ENCODE data around the gene ESYT1. TPM values are rescaled to one million over a fixed set of nuclear protein-coding genes. Genes with fewer than 3 reads are reported as not detected.
A peak's percentile ranks its signal among the peaks of the same experiment; 100 is the strongest.

ESYT1 gene
- polyA plus RNA-seq, 4 donors, result 2.7 to 51.8 (median 23.7) TPM

- peaks cover 0 to 41% (median 2%) of the 10 kb centered on the region in 3 donors for H3K4me1 ChIP-seq (ENCODE audit: control insufficient read depth in 3 of 3, insufficient read depth in 2 of 3, low read depth in 1 of 3, low read length in 2 of 3)
- peak overlapping the region; percentile 40 to 92 (median 73) for H3K4me3 ChIP-seq (ENCODE audit: low read depth in 1 of 3, low read length in 3 of 3)
- peak overlapping the region; percentile 95 to 100 (median 98) for H3K27ac ChIP-seq (ENCODE audit: low read depth in 1 of 3, low read length in 2 of 3)
- DNase-seq (peak; percentile 97 to 99), FAIRE-seq (no peak)
- H3K9me3 ChIP-seq (ENCODE audit: control insufficient read depth in 2 of 2, insufficient read depth in 1 of 2, low read depth in 1 of 2, low read length in 1 of 2), result no peaks in the 10 kb centered on the region
- 11 to 43% (median 37%) methylated on average over 5 to 6 of the region's 6 CpGs for WGBS, 3 donors
- H3K36me3 ChIP-seq (ENCODE audit: control insufficient read depth in 3 of 3, insufficient read depth in 2 of 3, low read depth in 1 of 3, low read length in 3 of 3), result peaks cover 0 to 49% (median 7%) of the 10 kb centered on the region in 3 donors
- H3K27me3 ChIP-seq (ENCODE audit: control insufficient read depth in 3 of 3, insufficient read depth in 3 of 3, low read length in 3 of 3), result peaks cover 0 to 6% (median 0%) of the 10 kb centered on the region in 3 donors
Measured at GRCh38 chr12:56081393-56082347, 46.4 kb upstream of the ESYT1 start.

GRCh38 chr12:56082382-56082781 lies 45.7 kb upstream of the ESYT1 start:
- no peak for FAIRE-seq
- peak overlapping the region in 2 of 3 donors; percentile 42 for H3K4me3 ChIP-seq (ENCODE audit: low read depth in 1 of 3, low read length in 3 of 3)
- peaks cover 0 to 56% (median 9%) of the 10 kb centered on the region in 3 donors for H3K36me3 ChIP-seq (ENCODE audit: control insufficient read depth in 3 of 3, insufficient read depth in 2 of 3, low read depth in 1 of 3, low read length in 3 of 3)
- 15 to 50% (median 34%) methylated on average over 2 of the region's 2 CpGs for WGBS, 3 donors
- peaks cover 0 to 41% (median 2%) of the 10 kb centered on the region in 3 donors for H3K4me1 ChIP-seq (ENCODE audit: control insufficient read depth in 3 of 3, insufficient read depth in 2 of 3, low read depth in 1 of 3, low read length in 2 of 3)
- DNase-seq, result no peak
- H3K9me3 ChIP-seq (ENCODE audit: control insufficient read depth in 2 of 2, insufficient read depth in 1 of 2, low read depth in 1 of 2, low read length in 1 of 2), result no peaks in the 10 kb centered on the region
- peaks cover 0 to 6% (median 0%) of the 10 kb centered on the region in 3 donors for H3K27me3 ChIP-seq (ENCODE audit: control insufficient read depth in 3 of 3, insufficient read depth in 3 of 3, low read length in 3 of 3)
- peak overlapping the region; percentile 77 to 100 (median 98) for H3K27ac ChIP-seq (ENCODE audit: low read depth in 1 of 3, low read length in 2 of 3)

- peak in 1 of 2 donors; percentile 28 for DNase-seq
- no peak for FAIRE-seq
- Histone ChIP-seq H3K9me3 (ENCODE audit: control insufficient read depth in 2 of 2, insufficient read depth in 1 of 2, low read depth in 1 of 2, low read length in 1 of 2) (no peaks in the 10 kb centered on the region), H3K36me3 (ENCODE audit: control insufficient read depth in 3 of 3, insufficient read depth in 2 of 3, low read depth in 1 of 3, low read length in 3 of 3) (peaks cover 0 to 62% (median 10%) of the 10 kb centered on the region in 3 donors), H3K27ac (ENCODE audit: low read depth in 1 of 3, low read length in 2 of 3) (peak overlapping the region; percentile 77 to 100 (median 98)), H3K4me3 (ENCODE audit: low read depth in 1 of 3, low read length in 3 of 3) (peak overlapping the region in 2 of 3 donors; percentile 42), H3K27me3 (ENCODE audit: control insufficient read depth in 3 of 3, insufficient read depth in 3 of 3, low read length in 3 of 3) (peaks cover 0 to 6% (median 0%) of the 10 kb centered on the region in 3 donors), H3K4me1 (ENCODE audit: control insufficient read depth in 3 of 3, insufficient read depth in 2 of 3, low read depth in 1 of 3, low read length in 2 of 3) (peaks cover 0 to 41% (median 2%) of the 10 kb centered on the region in 3 donors)
- 21 to 45% (median 36%) methylated on average over 2 to 3 of the region's 3 CpGs for WGBS, 3 donors
Measured at GRCh38 chr12:56082967-56083366, 45.1 kb upstream of the ESYT1 start.

- no peak overlapping the region for H3K4me3 ChIP-seq (ENCODE audit: low read depth in 1 of 3, low read length in 3 of 3)
- peaks cover 0 to 5% (median 0%) of the 10 kb centered on the region in 3 donors for H3K27me3 ChIP-seq (ENCODE audit: control insufficient read depth in 3 of 3, insufficient read depth in 3 of 3, low read length in 3 of 3)
- peak; percentile 59 to 75 for DNase-seq
- peak overlapping the region in 1 of 3 donors; percentile 8 for H3K27ac ChIP-seq (ENCODE audit: low read depth in 1 of 3, low read length in 2 of 3)
- H3K4me1 ChIP-seq (ENCODE audit: control insufficient read depth in 3 of 3, insufficient read depth in 2 of 3, low read depth in 1 of 3, low read length in 2 of 3), result peaks cover 0 to 37% (median 2%) of the 10 kb centered on the region in 3 donors
- no peak for FAIRE-seq
- WGBS, 3 donors, result 81 to 86% (median 82%) methylated on average over 15 of the region's 15 CpGs
- peaks cover 0 to 81% (median 19%) of the 10 kb centered on the region in 3 donors for H3K36me3 ChIP-seq (ENCODE audit: control insufficient read depth in 3 of 3, insufficient read depth in 2 of 3, low read depth in 1 of 3, low read length in 3 of 3)
- H3K9me3 ChIP-seq (ENCODE audit: control insufficient read depth in 2 of 2, insufficient read depth in 1 of 2, low read depth in 1 of 2, low read length in 1 of 2), result no peaks in the 10 kb centered on the region
Measured at GRCh38 chr12:56084958-56085543, 43.0 kb upstream of the ESYT1 start.

GRCh38 chr12:56086096-56086495 lies 42.0 kb upstream of the ESYT1 start:
- DNase-seq (peak in 1 of 2 donors; percentile 52), FAIRE-seq (no peak)
- peaks cover 0 to 35% (median 0%) of the 10 kb centered on the region in 3 donors for H3K4me1 ChIP-seq (ENCODE audit: control insufficient read depth in 3 of 3, insufficient read depth in 2 of 3, low read depth in 1 of 3, low read length in 2 of 3)
- H3K4me3 ChIP-seq (ENCODE audit: low read depth in 1 of 3, low read length in 3 of 3), result no peak overlapping the region
- H3K36me3 ChIP-seq (ENCODE audit: control insufficient read depth in 3 of 3, insufficient read depth in 2 of 3, low read depth in 1 of 3, low read length in 3 of 3), result peaks cover 0 to 86% (median 19%) of the 10 kb centered on the region in 3 donors
- H3K27ac ChIP-seq (ENCODE audit: low read depth in 1 of 3, low read length in 2 of 3), result no peak overlapping the region
- no peaks in the 10 kb centered on the region for H3K27me3 ChIP-seq (ENCODE audit: control insufficient read depth in 3 of 3, insufficient read depth in 3 of 3, low read length in 3 of 3)
- WGBS, 3 donors, result 61 to 77% (median 70%) methylated on average over 3 of the region's 3 CpGs
- H3K9me3 ChIP-seq (ENCODE audit: control insufficient read depth in 2 of 2, insufficient read depth in 1 of 2, low read depth in 1 of 2, low read length in 1 of 2), result no peaks in the 10 kb centered on the region

- no peak overlapping the region for H3K27ac ChIP-seq (ENCODE audit: low read depth in 1 of 3, low read length in 2 of 3)
- 80 to 84% (median 84%) methylated on average over 6 of the region's 6 CpGs for WGBS, 3 donors
- H3K9me3 ChIP-seq (ENCODE audit: control insufficient read depth in 2 of 2, insufficient read depth in 1 of 2, low read depth in 1 of 2, low read length in 1 of 2), result no peaks in the 10 kb centered on the region
- peaks cover 0 to 85% (median 19%) of the 10 kb centered on the region in 3 donors for H3K36me3 ChIP-seq (ENCODE audit: control insufficient read depth in 3 of 3, insufficient read depth in 2 of 3, low read depth in 1 of 3, low read length in 3 of 3)
- no peaks in the 10 kb centered on the region for H3K27me3 ChIP-seq (ENCODE audit: control insufficient read depth in 3 of 3, insufficient read depth in 3 of 3, low read length in 3 of 3)
- peaks cover 0 to 33% (median 0%) of the 10 kb centered on the region in 3 donors for H3K4me1 ChIP-seq (ENCODE audit: control insufficient read depth in 3 of 3, insufficient read depth in 2 of 3, low read depth in 1 of 3, low read length in 2 of 3)
- H3K4me3 ChIP-seq (ENCODE audit: low read depth in 1 of 3, low read length in 3 of 3), result no peak overlapping the region
- no peak for DNase-seq
- FAIRE-seq, result no peak
Measured at GRCh38 chr12:56086608-56087007, 41.5 kb upstream of the ESYT1 start.

GRCh38 chr12:56087220-56087619 lies 40.8 kb upstream of the ESYT1 start:
- peak overlapping the region in 2 of 3 donors; percentile 28 to 50 for H3K27ac ChIP-seq (ENCODE audit: low read depth in 1 of 3, low read length in 2 of 3)
- H3K4me1 ChIP-seq (ENCODE audit: control insufficient read depth in 3 of 3, insufficient read depth in 2 of 3, low read depth in 1 of 3, low read length in 2 of 3), result peaks cover 0 to 31% (median 0%) of the 10 kb centered on the region in 3 donors
- H3K4me3 ChIP-seq (ENCODE audit: low read depth in 1 of 3, low read length in 3 of 3), result no peak overlapping the region
- FAIRE-seq, result no peak
- no peaks in the 10 kb centered on the region for H3K27me3 ChIP-seq (ENCODE audit: control insufficient read depth in 3 of 3, insufficient read depth in 3 of 3, low read length in 3 of 3)
- WGBS, 3 donors, result 45 to 74% (median 59%) methylated on average over 6 of the region's 6 CpGs
- no peaks in the 10 kb centered on the region for H3K9me3 ChIP-seq (ENCODE audit: control insufficient read depth in 2 of 2, insufficient read depth in 1 of 2, low read depth in 1 of 2, low read length in 1 of 2)
- DNase-seq, result peak in 1 of 2 donors; percentile 79
- peaks cover 0 to 88% (median 20%) of the 10 kb centered on the region in 3 donors for H3K36me3 ChIP-seq (ENCODE audit: control insufficient read depth in 3 of 3, insufficient read depth in 2 of 3, low read depth in 1 of 3, low read length in 3 of 3)

GRCh38 chr12:56097738-56098137 lies 30.3 kb upstream of the ESYT1 start:
- Histone ChIP-seq H3K27ac (ENCODE audit: low read depth in 1 of 3, low read length in 2 of 3) (no peak overlapping the region), H3K36me3 (ENCODE audit: control insufficient read depth in 3 of 3, insufficient read depth in 2 of 3, low read depth in 1 of 3, low read length in 3 of 3) (peaks cover 6 to 87% (median 41%) of the 10 kb centered on the region in 3 donors), H3K4me3 (ENCODE audit: low read depth in 1 of 3, low read length in 3 of 3) (no peak overlapping the region), H3K4me1 (ENCODE audit: control insufficient read depth in 3 of 3, insufficient read depth in 2 of 3, low read depth in 1 of 3, low read length in 2 of 3) (peaks cover 0 to 2% (median 0%) of the 10 kb centered on the region in 3 donors), H3K9me3 (ENCODE audit: control insufficient read depth in 2 of 2, insufficient read depth in 1 of 2, low read depth in 1 of 2, low read length in 1 of 2) (no peaks in the 10 kb centered on the region), H3K27me3 (ENCODE audit: control insufficient read depth in 3 of 3, insufficient read depth in 3 of 3, low read length in 3 of 3) (no peaks in the 10 kb centered on the region)
- no peak for FAIRE-seq
- no peak for DNase-seq
- WGBS, 3 donors, result 85 to 89% (median 89%) methylated on average over 6 of the region's 6 CpGs

Data from small intestine (tissue), 7 donors.